Natural killer cell (primary cell): ENCODE results near the gene MOB2. TPM values are rescaled to one million over a fixed set of nuclear protein-coding genes. Genes with fewer than 3 reads are reported as not detected.

Experiments used
- ATAC-seq, 3 donors: fragments of 150-1000 bp in 2 of 3; fragments of 200-7000 bp in 1 of 3; cut with Tn5 transposase; 1 replicate in 1 of 3; 2 replicates in 2 of 3; pipeline ENCODE4 v1.10.0; 2021; ENCODE audit warnings: mild to moderate bottlenecking in 2 of 3, moderate library complexity in 2 of 3
- DNase-seq, 2 donors: peaks; one replicate each; pipeline versions ENCODE4 v3.0.0 to v3.0.0-alpha.2; 2013 to 2021; ENCODE audit warnings: mixed read lengths in 1 of 2
- H3K27ac ChIP-seq: one replicate; pipeline ENCODE4 v1.5.1; 2013; ENCODE audit warnings: mild to moderate bottlenecking, low read length
- H3K27me3 ChIP-seq: one replicate; pipeline ENCODE4 v1.6.1; 2013; ENCODE audit warnings: low read length; ENCODE audit not compliant: control insufficient read depth, insufficient read depth
- H3K36me3 ChIP-seq: one replicate; pipeline ENCODE4 v1.6.1; 2013; ENCODE audit warnings: low read length; ENCODE audit not compliant: control insufficient read depth, insufficient read depth
- H3K4me1 ChIP-seq: one replicate; pipeline ENCODE4 v1.6.1; 2013; ENCODE audit warnings: low read length; ENCODE audit not compliant: control insufficient read depth, insufficient read depth
- H3K4me3 ChIP-seq: one replicate; pipeline ENCODE4 v1.5.1; 2013; ENCODE audit warnings: low read length
- H3K9me3 ChIP-seq: one replicate; pipeline ENCODE4 v1.6.1; 2013; ENCODE audit warnings: low read length; ENCODE audit not compliant: control insufficient read depth, insufficient read depth
- H3K27ac Mint-ChIP-seq, 2 donors: one replicate each; pipeline ENCODE4 v1.8.0; 2022; ENCODE audit warnings: mild to moderate bottlenecking in 2 of 2, mixed read lengths in 2 of 2, moderate library complexity in 1 of 2
- H3K27me3 Mint-ChIP-seq, 2 donors: one replicate each; pipeline ENCODE4 v1.8.0; 2022; ENCODE audit warnings: low read depth in 2 of 2, mixed read lengths in 2 of 2
- H3K36me3 Mint-ChIP-seq: one replicate; pipeline ENCODE4 v1.8.0; 2022; ENCODE audit warnings: mixed read lengths
- H3K4me1 Mint-ChIP-seq, 2 donors: one replicate each; pipeline ENCODE4 v1.8.0; 2022; ENCODE audit warnings: mixed read lengths in 2 of 2
- H3K4me3 Mint-ChIP-seq: one replicate; pipeline ENCODE4 v1.8.0; 2022; ENCODE audit warnings: mild to moderate bottlenecking, moderate library complexity, mixed read lengths
- H3K9me3 Mint-ChIP-seq, 2 donors: one replicate each; pipeline ENCODE4 v1.8.0; 2022; ENCODE audit warnings: mixed read lengths in 2 of 2
- CTCF ChIP-seq: fragments of 200-600 bp; IDR thresholded peaks from one replicate; pipeline ENCODE4 v1.8.0; 2022; ENCODE audit warnings: antibody characterized with exemption
- whole genome bisulfite sequencing: methylation state at CpG from one replicate; pipeline ENCODE4 v1.1.7; 2013; ENCODE audit warnings: missing lambda C conversion rate; ENCODE audit not compliant: insufficient coverage; 5-methylcytosine and 5-hydroxymethylcytosine counted together
- intact Hi-C: fragments of 100-400 bp; cut with micrococcal nuclease; formaldehyde crosslinking; loops from one replicate; pipeline ENCODE4 v1.14.2; 2022
- total RNA-seq, 4 donors: library from RNA; stranded (reverse); fragments of 120-200 nt in 1 of 4; gene quantifications; one replicate each; pipeline versions ENCODE4 v1.2.3 to v1.2.4, GENCODE V29; 2013 to 2022

MOB2 gene
- total RNA-seq, 3 donors from 2014 or later (not counting 1 experiment from before 2014, with no cell fraction given) = 61.9 to 79.6 (median 78.5) TPM

GRCh38 chr11:1479006-1479677, 7.4 kb downstream of the MOB2 start:
- peaks cover 62% of the 10 kb centered on the region for H3K36me3 ChIP-seq
- no peak overlapping the region for H3K27ac ChIP-seq
- intact Hi-C loops = no loop called here
- H3K36me3 Mint-ChIP-seq = peaks cover 18% of the 10 kb centered on the region
- no peaks in the 10 kb centered on the region for H3K9me3 ChIP-seq
- peaks cover 5 to 22% of the 10 kb centered on the region in 2 donors for H3K4me1 Mint-ChIP-seq
- no peak for ATAC-seq
- peak overlapping the region in 1 of 2 donors; percentile 32 for H3K27ac Mint-ChIP-seq
- TF ChIP-seq CTCF = no peak
- no peaks in the 10 kb centered on the region for H3K4me1 ChIP-seq
- no peak overlapping the region for H3K4me3 Mint-ChIP-seq
- no peaks in the 10 kb centered on the region for H3K27me3 ChIP-seq
- 97% methylated on average over 9 of the region's 9 CpGs for WGBS
- H3K4me3 ChIP-seq = no peak overlapping the region
- H3K27me3 Mint-ChIP-seq = no peaks in the 10 kb centered on the region
- DNase-seq = no peak
- H3K9me3 Mint-ChIP-seq = no peaks in the 10 kb centered on the region

- peaks cover 18% of the 10 kb centered on the region for H3K36me3 Mint-ChIP-seq
- intact Hi-C loops = no loop called here
- H3K9me3 ChIP-seq = no peaks in the 10 kb centered on the region
- H3K27me3 Mint-ChIP-seq = no peaks in the 10 kb centered on the region
- no peaks in the 10 kb centered on the region for H3K9me3 Mint-ChIP-seq
- no peak overlapping the region for H3K4me3 Mint-ChIP-seq
- peaks cover 65% of the 10 kb centered on the region for H3K36me3 ChIP-seq
- no peaks in the 10 kb centered on the region for H3K4me1 ChIP-seq
- TF ChIP-seq CTCF = no peak
- no peak overlapping the region for H3K4me3 ChIP-seq
- no peak overlapping the region for H3K27ac ChIP-seq
- DNase-seq (no peak), ATAC-seq (no peak)
- WGBS = 70% methylated on average over 8 of the region's 9 CpGs
- no peaks in the 10 kb centered on the region for H3K27me3 ChIP-seq
- peaks cover 5 to 21% of the 10 kb centered on the region in 2 donors for H3K4me1 Mint-ChIP-seq
- H3K27ac Mint-ChIP-seq = peak overlapping the region in 1 of 2 donors; percentile 32
These were observed 8.0 kb downstream of the MOB2 start for GRCh38 chr11:1478544-1478943.

- no peak overlapping the region for H3K27ac Mint-ChIP-seq
- WGBS = 94% methylated on average over 13 of the region's 13 CpGs
- intact Hi-C loops = no loop called here
- Histone ChIP-seq H3K27ac (no peak overlapping the region), H3K9me3 (no peaks in the 10 kb centered on the region), H3K4me3 (no peak overlapping the region), H3K27me3 (no peaks in the 10 kb centered on the region), H3K36me3 (peaks cover 70% of the 10 kb centered on the region), H3K4me1 (no peaks in the 10 kb centered on the region)
- no peaks in the 10 kb centered on the region for H3K9me3 Mint-ChIP-seq
- ATAC-seq (no peak), DNase-seq (no peak)
- TF ChIP-seq CTCF = no peak
- H3K27me3 Mint-ChIP-seq = no peaks in the 10 kb centered on the region
- no peak overlapping the region for H3K4me3 Mint-ChIP-seq
- H3K36me3 Mint-ChIP-seq = peaks cover 18% of the 10 kb centered on the region
- H3K4me1 Mint-ChIP-seq = peaks cover 5 to 16% of the 10 kb centered on the region in 2 donors
These were observed 8.6 kb downstream of the MOB2 start for GRCh38 chr11:1478011-1478410.
